K562 (cell line): ENCODE results near the gene WDR47. TPM values are rescaled to one million over a fixed set of nuclear protein-coding genes. Genes with fewer than 3 reads are reported as not detected.

Experiments
- E2F1 ChIP-seq: sonication (generic); formaldehyde crosslinking; IDR thresholded peaks from 2 replicates; pipeline ENCODE4 v1.8.1; 2023; ENCODE audit warnings: mild to moderate bottlenecking, missing genetic modification reagents, moderate library complexity
- ELF4 ChIP-seq: fragments of 450-650 bp; formaldehyde crosslinking; IDR thresholded peaks from 2 replicates; pipeline ENCODE4 v1.4.0; 2022; ENCODE audit warnings: missing genetic modification characterization
- HDAC2 ChIP-seq: fragments of 450-650 bp; IDR thresholded peaks from 2 replicates; pipeline ENCODE4 v1.6.1; 2016; ENCODE audit warnings: mild to moderate bottlenecking
- HNRNPK ChIP-seq: fragments of 200-400 bp; formaldehyde crosslinking; IDR thresholded peaks from one replicate; pipeline ENCODE4 v1.6.1; 2018; ENCODE audit warnings: mild to moderate bottlenecking, low read depth, low read length; ENCODE audit not compliant: poor library complexity, severe bottlenecking
- HNRNPLL ChIP-seq: fragments of 200-400 bp; formaldehyde crosslinking; IDR thresholded peaks from 2 replicates; pipeline ENCODE4 v1.6.1; 2017; ENCODE audit warnings: low read length, low read depth, mild to moderate bottlenecking; ENCODE audit not compliant: poor library complexity, severe bottlenecking
- MED1 ChIP-seq: sonication (generic); formaldehyde crosslinking; IDR thresholded peaks from 2 replicates; pipeline ENCODE4 v1.8.1; 2023; ENCODE audit warnings: missing genetic modification reagents, borderline replicate concordance
- NELFE ChIP-seq: IDR thresholded peaks from 2 replicates; pipeline ENCODE4 v1.6.1; 2011; ENCODE audit warnings: mild to moderate bottlenecking; ENCODE audit not compliant: insufficient read depth, insufficient read length
- NFATC3 ChIP-seq: fragments of 450-650 bp; IDR thresholded peaks from 2 replicates; pipeline ENCODE4 v1.6.1; 2017; ENCODE audit warnings: mild to moderate bottlenecking
- NR3C1 ChIP-seq: sonication (generic); formaldehyde crosslinking; IDR thresholded peaks from 2 replicates; pipeline ENCODE4 v1.8.1; 2022; ENCODE audit warnings: missing genetic modification reagents
- POLR3A ChIP-seq: IDR thresholded peaks from 2 replicates; pipeline ENCODE4 v1.6.1; 2011; ENCODE audit warnings: borderline replicate concordance, mild to moderate bottlenecking, moderate library complexity; ENCODE audit not compliant: insufficient read length, insufficient read depth; ENCODE audit errors: extremely low read depth
- YY1 ChIP-seq, 3 experiments: IDR thresholded peaks; 2 replicates each; pipeline ENCODE4 v1.6.1; 2011; ENCODE audit warnings: low read length in 2 of 3, mild to moderate bottlenecking in 2 of 3, moderate library complexity in 2 of 3, borderline replicate concordance in 1 of 3, control low read depth in 1 of 3, low read depth in 1 of 3; ENCODE audit not compliant: insufficient read depth in 3 of 3, insufficient replicate concordance in 2 of 3, control insufficient read depth in 1 of 3, insufficient read length in 1 of 3; ENCODE audit errors: extremely low read depth in 1 of 3
- ZBTB2 ChIP-seq: fragments of 450-650 bp; IDR thresholded peaks from 2 replicates; pipeline ENCODE4 v1.6.1; 2016; ENCODE audit warnings: antibody characterized with exemption
- ZNF184 ChIP-seq: sonication (generic); formaldehyde crosslinking; IDR thresholded peaks from 2 replicates; pipeline ENCODE4 v1.5.0; 2020; ENCODE audit warnings: missing genetic modification reagents
- polyA plus RNA-seq, 8 experiments: library from polyadenylated mRNA; depleted of rRNA in 4 of 8; stranded (reverse) in 5 of 8; unstranded in 3 of 8; fragments of >200 nt; fragmentation: Nextera tagmentation in 2 of 8; fragmentation: Illumina TruSeq in 1 of 8; extraction: Ambion mirVana in 2 of 8; extraction: Trizol in 1 of 8; gene quantifications; 2 replicates each; pipeline versions ENCODE4 v1.2.1 to v1.2.3, GENCODE V29; 2011 to 2014; ENCODE audit warnings: inconsistent platforms in 1 of 8, missing spikeins in 1 of 8
- total RNA-seq, 7 experiments: library from RNA; depleted of rRNA in 6 of 7; stranded (reverse); fragments of >200 nt in 6 of 7; fragmentation: Illumina TruSeq in 2 of 7; extraction: Trizol in 2 of 7; gene quantifications; 2 replicates each; pipeline versions ENCODE4 v1.2.1 to v1.2.3, GENCODE V29; 2011 to 2021; ENCODE audit warnings: low replicate concordance in 1 of 7
- TF ChIP-seq, protein P1 (sequence below): fragments of 200-800 bp; sonication (Bioruptor generic); IDR thresholded peaks from 2 replicates; pipeline ENCODE4 v1.6.1; 2017; ENCODE audit warnings: missing genetic modification characterization, missing compliant biosample characterization
- TF ChIP-seq, protein P2 (sequence below): sonication (generic); formaldehyde crosslinking; IDR thresholded peaks from 2 replicates; pipeline ENCODE4 v1.8.0; 2023; ENCODE audit warnings: mild to moderate bottlenecking, missing genetic modification reagents

WDR47 gene
- total and polyA plus RNA-seq, 9 of the 15 experiments (the other 6 are each of a cell fraction or from before 2014, with no cell fraction given): 1.3 to 10.1 (median 4.9) TPM

DNA sequence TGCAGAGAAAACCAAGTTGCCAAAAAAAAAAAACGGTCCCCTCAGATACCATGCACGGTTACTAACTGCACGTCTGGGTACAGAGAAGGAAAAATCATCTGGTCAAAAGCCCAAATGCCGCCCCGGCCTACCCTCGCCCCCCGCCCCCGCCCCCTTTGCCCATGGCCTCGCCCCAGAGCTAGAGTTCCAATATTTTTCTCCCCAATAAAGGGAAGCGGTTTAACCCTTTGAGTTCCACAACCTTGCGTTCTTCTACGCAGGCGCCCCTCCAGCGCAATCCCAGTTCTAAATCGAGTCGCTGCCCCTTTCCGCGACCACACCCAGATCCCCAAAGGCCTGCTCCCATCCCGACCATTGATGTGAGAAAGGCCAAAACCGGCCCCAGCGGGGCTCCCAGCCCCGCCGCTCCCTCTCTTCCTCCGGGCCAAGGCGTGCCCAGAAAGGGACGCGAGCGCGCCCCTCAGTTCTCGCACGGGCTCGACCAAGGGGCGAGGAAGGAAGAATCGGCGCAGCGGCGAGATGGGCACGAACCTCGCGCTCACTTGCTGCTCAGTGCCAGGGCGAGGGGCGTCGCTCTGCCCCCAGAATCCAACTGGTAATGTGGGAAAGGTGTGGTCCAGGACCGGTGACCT, 797 bp downstream of the WDR47 start (continued):
- TF ChIP-seq, protein P1, sequence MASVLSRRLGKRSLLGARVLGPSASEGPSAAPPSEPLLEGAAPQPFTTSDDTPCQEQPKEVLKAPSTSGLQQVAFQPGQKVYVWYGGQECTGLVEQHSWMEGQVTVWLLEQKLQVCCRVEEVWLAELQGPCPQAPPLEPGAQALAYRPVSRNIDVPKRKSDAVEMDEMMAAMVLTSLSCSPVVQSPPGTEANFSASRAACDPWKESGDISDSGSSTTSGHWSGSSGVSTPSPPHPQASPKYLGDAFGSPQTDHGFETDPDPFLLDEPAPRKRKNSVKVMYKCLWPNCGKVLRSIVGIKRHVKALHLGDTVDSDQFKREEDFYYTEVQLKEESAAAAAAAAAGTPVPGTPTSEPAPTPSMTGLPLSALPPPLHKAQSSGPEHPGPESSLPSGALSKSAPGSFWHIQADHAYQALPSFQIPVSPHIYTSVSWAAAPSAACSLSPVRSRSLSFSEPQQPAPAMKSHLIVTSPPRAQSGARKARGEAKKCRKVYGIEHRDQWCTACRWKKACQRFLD: 0 out of 2 replicates have a peak, but pooled peaks have one; percentile 32
- TF ChIP-seq HNRNPK (no peak), YY1 (IDR thresholded peaks at IDR 0.05; ENCODE audit: borderline replicate concordance in 1 of 3, control insufficient read depth in 1 of 3, extremely low read depth in 1 of 3, insufficient read depth in 3 of 3, insufficient read length in 1 of 3, insufficient replicate concordance in 2 of 3, low read depth in 1 of 3, low read length in 2 of 3) (peak in 2 of 3 experiments; percentile 7 to 15), NELFE (no peak), NR3C1 (CRISPR knock-in tag) (no peak), HDAC2 (0 out of 2 replicates have a peak, but pooled peaks have one; percentile 5), MED1 (CRISPR knock-in tag) (0 out of 2 replicates have a peak, but pooled peaks have one; percentile 38), ZNF184 (CRISPR knock-in tag) (no peak), ZBTB2 (peak; percentile 25; the same call in 1 of the 2 replicates), E2F1 (CRISPR knock-in tag) (no peak), ELF4 (no peak), HNRNPLL (peak; percentile 12), NFATC3 (no peak), POLR3A (no peak)
- TF ChIP-seq, protein P2, sequence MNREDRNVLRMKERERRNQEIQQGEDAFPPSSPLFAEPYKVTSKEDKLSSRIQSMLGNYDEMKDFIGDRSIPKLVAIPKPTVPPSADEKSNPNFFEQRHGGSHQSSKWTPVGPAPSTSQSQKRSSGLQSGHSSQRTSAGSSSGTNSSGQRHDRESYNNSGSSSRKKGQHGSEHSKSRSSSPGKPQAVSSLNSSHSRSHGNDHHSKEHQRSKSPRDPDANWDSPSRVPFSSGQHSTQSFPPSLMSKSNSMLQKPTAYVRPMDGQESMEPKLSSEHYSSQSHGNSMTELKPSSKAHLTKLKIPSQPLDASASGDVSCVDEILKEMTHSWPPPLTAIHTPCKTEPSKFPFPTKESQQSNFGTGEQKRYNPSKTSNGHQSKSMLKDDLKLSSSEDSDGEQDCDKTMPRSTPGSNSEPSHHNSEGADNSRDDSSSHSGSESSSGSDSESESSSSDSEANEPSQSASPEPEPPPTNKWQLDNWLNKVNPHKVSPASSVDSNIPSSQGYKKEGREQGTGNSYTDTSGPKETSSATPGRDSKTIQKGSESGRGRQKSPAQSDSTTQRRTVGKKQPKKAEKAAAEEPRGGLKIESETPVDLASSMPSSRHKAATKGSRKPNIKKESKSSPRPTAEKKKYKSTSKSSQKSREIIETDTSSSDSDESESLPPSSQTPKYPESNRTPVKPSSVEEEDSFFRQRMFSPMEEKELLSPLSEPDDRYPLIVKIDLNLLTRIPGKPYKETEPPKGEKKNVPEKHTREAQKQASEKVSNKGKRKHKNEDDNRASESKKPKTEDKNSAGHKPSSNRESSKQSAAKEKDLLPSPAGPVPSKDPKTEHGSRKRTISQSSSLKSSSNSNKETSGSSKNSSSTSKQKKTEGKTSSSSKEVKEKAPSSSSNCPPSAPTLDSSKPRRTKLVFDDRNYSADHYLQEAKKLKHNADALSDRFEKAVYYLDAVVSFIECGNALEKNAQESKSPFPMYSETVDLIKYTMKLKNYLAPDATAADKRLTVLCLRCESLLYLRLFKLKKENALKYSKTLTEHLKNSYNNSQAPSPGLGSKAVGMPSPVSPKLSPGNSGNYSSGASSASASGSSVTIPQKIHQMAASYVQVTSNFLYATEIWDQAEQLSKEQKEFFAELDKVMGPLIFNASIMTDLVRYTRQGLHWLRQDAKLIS: 0 out of 2 replicates have a peak, but pooled peaks have one; percentile 3
